Keratinocyte (primary cell): ENCODE results near the gene LSAMP. TPM values are rescaled to one million over a fixed set of nuclear protein-coding genes. Genes with fewer than 3 reads are reported as not detected.

ENCODE experiments used
- DNase-seq: peaks from one replicate; pipeline ENCODE4 v3.0.0-alpha.2; 2011; ENCODE audit warnings: low read depth, missing footprints, low spot score
- FAIRE-seq: peaks from 2 replicates; lab custom pipeline; 2011; peaks lifted over from hg19 to GRCh38; lab: Jason Lieb, UNC
- H2AFZ ChIP-seq: 2 replicates; pipeline ENCODE4 v1.6.0; 2012; ENCODE audit warnings: low read length, control low read depth, inconsistent platforms; ENCODE audit not compliant: control insufficient read depth
- H3K27ac ChIP-seq: 2 replicates; pipeline ENCODE4 v1.5.1; 2011; ENCODE audit warnings: low read length; ENCODE audit not compliant: control insufficient read depth, insufficient read depth
- H3K27me3 ChIP-seq: 3 replicates; pipeline ENCODE4 v1.6.0; 2011; ENCODE audit warnings: low read length; ENCODE audit not compliant: control insufficient read depth, insufficient read depth; ENCODE audit errors: extremely low read depth
- H3K36me3 ChIP-seq, 2 experiments: 2 replicates in 1 of 2; 3 replicates in 1 of 2; pipeline ENCODE4 v1.5.1; 2011; ENCODE audit warnings: low read length in 2 of 2, mild to moderate bottlenecking in 1 of 2; ENCODE audit not compliant: control insufficient read depth in 2 of 2, insufficient read depth in 2 of 2; ENCODE audit errors: extremely low read depth in 1 of 2
- H3K4me1 ChIP-seq: 3 replicates; pipeline ENCODE4 v1.5.1; 2011; ENCODE audit warnings: low read length; ENCODE audit not compliant: control insufficient read depth, insufficient read depth; ENCODE audit errors: extremely low read depth
- H3K4me2 ChIP-seq: 3 replicates; pipeline ENCODE4 v1.6.0; 2011; ENCODE audit warnings: low read depth, low read length; ENCODE audit not compliant: control insufficient read depth, insufficient read depth; ENCODE audit errors: extremely low read depth
- H3K4me3 ChIP-seq, 3 experiments: fragments of 200-600 bp in 1 of 3; sonication (generic) in 1 of 3; 2 replicates in 2 of 3; 3 replicates in 1 of 3; pipeline ENCODE4 v1.5.1; 2011 to 2016; ENCODE audit warnings: low read length in 3 of 3, mild to moderate bottlenecking in 3 of 3, control low read depth in 2 of 3, inconsistent platforms in 1 of 3, low read depth in 1 of 3, mixed read lengths in 1 of 3, mixed run types in 1 of 3, moderate library complexity in 1 of 3; ENCODE audit not compliant: control insufficient read depth in 2 of 3, insufficient read depth in 2 of 3; ENCODE audit errors: extremely low read depth in 1 of 3
- H3K79me2 ChIP-seq: 2 replicates; pipeline ENCODE4 v1.6.0; 2012; ENCODE audit warnings: low read length; ENCODE audit not compliant: control insufficient read depth, insufficient read depth
- H3K9ac ChIP-seq: 3 replicates; pipeline ENCODE4 v1.6.0; 2011; ENCODE audit warnings: low read length; ENCODE audit not compliant: control insufficient read depth, insufficient read depth; ENCODE audit errors: extremely low read depth
- H3K9me1 ChIP-seq: 3 replicates; pipeline ENCODE4 v1.6.0; 2011; ENCODE audit warnings: low read length; ENCODE audit not compliant: control insufficient read depth, insufficient read depth; ENCODE audit errors: extremely low read depth
- H3K9me3 ChIP-seq: 2 replicates; pipeline ENCODE4 v1.5.1; 2012; ENCODE audit warnings: low read depth, low read length; ENCODE audit not compliant: control insufficient read depth
- H4K20me1 ChIP-seq: 3 replicates; pipeline ENCODE4 v1.6.0; 2011; ENCODE audit warnings: low read length; ENCODE audit not compliant: control insufficient read depth, insufficient read depth; ENCODE audit errors: extremely low read depth
- EZH2 ChIP-seq: IDR thresholded peaks from one replicate; pipeline ENCODE4 v1.6.1; 2012; ENCODE audit warnings: inconsistent platforms, mild to moderate bottlenecking, low read length, moderate library complexity
- dilution Hi-C: fragments of 300-500 bp; cut with MboI; formaldehyde crosslinking; loops from one replicate; pipeline ENCODE4 v1.7.0; 2020; ENCODE audit warnings: low sequenced_read_pairs; ENCODE audit not compliant: extremely low pct_ligation_motif_present
- polyA plus RNA-seq, 5 experiments: library from polyadenylated mRNA; depleted of rRNA in 3 of 5; stranded (reverse) in 3 of 5; stranded (forward) in 1 of 5; unstranded in 1 of 5; fragments of >200 nt; gene quantifications; 1 replicate in 1 of 5; 2 replicates in 3 of 5; 3 replicates in 1 of 5; pipeline versions ENCODE4 v1.2.1 to v1.2.3, GENCODE V29; 2011 to 2012; ENCODE audit warnings: missing spikeins in 2 of 5, low read depth in 1 of 5, low replicate concordance in 1 of 5
- TF ChIP-seq, protein P1 (sequence below), 3 experiments: IDR thresholded peaks in 1 of 3; conservative IDR thresholded peaks in 1 of 3; optimal IDR thresholded peaks in 1 of 3; 2 replicates in 2 of 3; 3 replicates in 1 of 3; pipeline versions ENCODE3 to v1.5.1; 2011; ENCODE audit warnings: low read length in 3 of 3, mild to moderate bottlenecking in 3 of 3, moderate library complexity in 2 of 3, control low read depth in 1 of 3, inconsistent platforms in 1 of 3; ENCODE audit not compliant: insufficient read depth in 2 of 3; ENCODE audit errors: extremely low read depth in 1 of 3

Gene LSAMP
- polyA plus RNA-seq, 1 donor (not counting 4 experiments of a cell fraction or from before 2014, with no cell fraction given) = 0.12 TPM

DNA sequence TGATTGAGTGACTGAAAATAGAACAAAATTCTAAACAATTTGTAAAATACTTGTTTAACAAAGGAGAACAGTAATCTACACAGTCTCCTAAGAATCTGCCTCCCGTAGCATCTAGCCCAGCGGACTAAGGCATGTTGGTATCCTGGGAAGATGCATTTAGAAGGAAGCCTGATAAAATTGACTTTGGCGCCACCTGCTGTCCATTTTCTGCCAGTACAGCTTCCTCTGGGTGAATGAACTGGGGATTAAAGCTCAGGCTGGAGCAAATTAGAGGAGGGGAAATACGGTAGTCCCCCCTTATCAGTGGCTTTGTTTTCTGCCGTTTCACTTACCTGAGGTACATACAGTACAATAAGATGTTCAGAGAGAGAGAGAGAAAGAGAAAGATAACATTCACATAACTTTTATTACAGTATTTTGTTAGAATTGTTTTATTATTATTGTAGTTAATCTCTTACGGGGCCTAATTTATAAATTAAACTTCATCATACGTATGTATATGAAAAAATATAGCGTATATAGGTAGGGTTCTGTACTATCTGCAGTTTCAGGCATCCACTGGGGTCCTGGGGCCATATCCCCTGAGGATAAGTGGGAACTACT lies 630.4 kb downstream of the LSAMP start:
- Histone ChIP-seq H3K4me1 (no peaks in the 10 kb centered on the region), H3K36me3 (no peaks in the 10 kb centered on the region), H3K4me3 (no peak overlapping the region), H3K9me1 (no peaks in the 10 kb centered on the region), H3K79me2 (no peaks in the 10 kb centered on the region), H3K9me3 (no peaks in the 10 kb centered on the region), H3K4me2 (no peak overlapping the region), H2AFZ (no peak overlapping the region), H3K27ac (no peak overlapping the region), H4K20me1 (no peaks in the 10 kb centered on the region), H3K9ac (no peak overlapping the region), H3K27me3 (no peaks in the 10 kb centered on the region)
- FAIRE-seq = peak; percentile 95
- TF ChIP-seq EZH2 = no peak
- TF ChIP-seq, protein P1, sequence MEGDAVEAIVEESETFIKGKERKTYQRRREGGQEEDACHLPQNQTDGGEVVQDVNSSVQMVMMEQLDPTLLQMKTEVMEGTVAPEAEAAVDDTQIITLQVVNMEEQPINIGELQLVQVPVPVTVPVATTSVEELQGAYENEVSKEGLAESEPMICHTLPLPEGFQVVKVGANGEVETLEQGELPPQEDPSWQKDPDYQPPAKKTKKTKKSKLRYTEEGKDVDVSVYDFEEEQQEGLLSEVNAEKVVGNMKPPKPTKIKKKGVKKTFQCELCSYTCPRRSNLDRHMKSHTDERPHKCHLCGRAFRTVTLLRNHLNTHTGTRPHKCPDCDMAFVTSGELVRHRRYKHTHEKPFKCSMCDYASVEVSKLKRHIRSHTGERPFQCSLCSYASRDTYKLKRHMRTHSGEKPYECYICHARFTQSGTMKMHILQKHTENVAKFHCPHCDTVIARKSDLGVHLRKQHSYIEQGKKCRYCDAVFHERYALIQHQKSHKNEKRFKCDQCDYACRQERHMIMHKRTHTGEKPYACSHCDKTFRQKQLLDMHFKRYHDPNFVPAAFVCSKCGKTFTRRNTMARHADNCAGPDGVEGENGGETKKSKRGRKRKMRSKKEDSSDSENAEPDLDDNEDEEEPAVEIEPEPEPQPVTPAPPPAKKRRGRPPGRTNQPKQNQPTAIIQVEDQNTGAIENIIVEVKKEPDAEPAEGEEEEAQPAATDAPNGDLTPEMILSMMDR (optimal IDR thresholded peaks at IDR 0.05 in 1 of 3, IDR thresholded peaks at IDR 0.05 in 1 of 3, conservative IDR thresholded peaks at IDR 0.05 in 1 of 3; ENCODE audit: extremely low read depth in 1 of 3, insufficient read depth in 2 of 3, low read length in 3 of 3) = peak; percentile 71 to 90 (median 83)
- dilution Hi-C loops = no loop called here
- no peak for DNase-seq

DNA sequence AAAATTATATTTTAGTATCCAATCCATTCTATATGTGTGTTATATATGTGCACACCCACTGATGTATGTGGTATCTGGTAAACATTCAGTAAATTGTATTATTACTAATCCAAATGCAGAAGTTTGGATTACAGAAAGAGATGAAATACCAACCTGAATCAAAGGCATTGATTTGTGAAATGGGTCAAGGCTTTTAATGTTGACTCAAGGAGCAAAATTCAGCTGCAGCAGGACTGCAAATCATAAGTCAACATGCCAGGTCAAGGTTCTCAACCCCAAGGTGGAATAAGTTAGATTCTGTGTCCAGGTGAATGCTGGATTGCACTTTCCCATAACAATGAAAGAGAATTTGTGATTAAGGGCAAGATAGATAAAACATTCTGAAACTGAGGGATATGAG lies 631.3 kb downstream of the LSAMP start:
- H3K27ac ChIP-seq = no peak overlapping the region
- no peak overlapping the region for H2AFZ ChIP-seq
- DNase-seq (no peak), FAIRE-seq (no peak)
- no peaks in the 10 kb centered on the region for H3K79me2 ChIP-seq
- no peaks in the 10 kb centered on the region for H3K4me1 ChIP-seq
- H3K27me3 ChIP-seq = no peaks in the 10 kb centered on the region
- no peak overlapping the region for H3K4me2 ChIP-seq
- no peak overlapping the region for H3K4me3 ChIP-seq
- H3K9me1 ChIP-seq = no peaks in the 10 kb centered on the region
- TF ChIP-seq, protein P1 (optimal IDR thresholded peaks at IDR 0.05 in 1 of 3, IDR thresholded peaks at IDR 0.05 in 1 of 3, conservative IDR thresholded peaks at IDR 0.05 in 1 of 3; ENCODE audit: extremely low read depth in 1 of 3, insufficient read depth in 2 of 3, low read length in 3 of 3) = no peak
- TF ChIP-seq EZH2 = no peak
- H3K9me3 ChIP-seq = no peaks in the 10 kb centered on the region
- dilution Hi-C loops = no loop called here
- no peak overlapping the region for H3K9ac ChIP-seq
- H3K36me3 ChIP-seq = no peaks in the 10 kb centered on the region
- H4K20me1 ChIP-seq = no peaks in the 10 kb centered on the region
